ENCODE measurements around the gene DAPK1. TPM values are rescaled to one million over a fixed set of nuclear protein-coding genes. Genes with fewer than 3 reads are reported as not detected.

DAPK1 gene
- polyA plus RNA-seq, 1 donor from 2014 or later = 45.0 TPM

GRCh38 chr9:87537625-87538024, 40.0 kb downstream of the DAPK1 start:
- no peaks in the 10 kb centered on the region for H3K79me2 ChIP-seq (replicated peaks; ENCODE audit: insufficient read depth, low read length)
- no peak overlapping the region for H3K4me3 ChIP-seq (ENCODE audit: low read length)
- no peaks in the 10 kb centered on the region for H3K9me3 ChIP-seq (ENCODE audit: low read length)
- no peak overlapping the region for H2AFZ ChIP-seq (ENCODE audit: low read depth, low read length)
- no peaks in the 10 kb centered on the region for H3K36me3 ChIP-seq (ENCODE audit: insufficient read depth, low read length)
- TF ChIP-seq, protein P1, sequence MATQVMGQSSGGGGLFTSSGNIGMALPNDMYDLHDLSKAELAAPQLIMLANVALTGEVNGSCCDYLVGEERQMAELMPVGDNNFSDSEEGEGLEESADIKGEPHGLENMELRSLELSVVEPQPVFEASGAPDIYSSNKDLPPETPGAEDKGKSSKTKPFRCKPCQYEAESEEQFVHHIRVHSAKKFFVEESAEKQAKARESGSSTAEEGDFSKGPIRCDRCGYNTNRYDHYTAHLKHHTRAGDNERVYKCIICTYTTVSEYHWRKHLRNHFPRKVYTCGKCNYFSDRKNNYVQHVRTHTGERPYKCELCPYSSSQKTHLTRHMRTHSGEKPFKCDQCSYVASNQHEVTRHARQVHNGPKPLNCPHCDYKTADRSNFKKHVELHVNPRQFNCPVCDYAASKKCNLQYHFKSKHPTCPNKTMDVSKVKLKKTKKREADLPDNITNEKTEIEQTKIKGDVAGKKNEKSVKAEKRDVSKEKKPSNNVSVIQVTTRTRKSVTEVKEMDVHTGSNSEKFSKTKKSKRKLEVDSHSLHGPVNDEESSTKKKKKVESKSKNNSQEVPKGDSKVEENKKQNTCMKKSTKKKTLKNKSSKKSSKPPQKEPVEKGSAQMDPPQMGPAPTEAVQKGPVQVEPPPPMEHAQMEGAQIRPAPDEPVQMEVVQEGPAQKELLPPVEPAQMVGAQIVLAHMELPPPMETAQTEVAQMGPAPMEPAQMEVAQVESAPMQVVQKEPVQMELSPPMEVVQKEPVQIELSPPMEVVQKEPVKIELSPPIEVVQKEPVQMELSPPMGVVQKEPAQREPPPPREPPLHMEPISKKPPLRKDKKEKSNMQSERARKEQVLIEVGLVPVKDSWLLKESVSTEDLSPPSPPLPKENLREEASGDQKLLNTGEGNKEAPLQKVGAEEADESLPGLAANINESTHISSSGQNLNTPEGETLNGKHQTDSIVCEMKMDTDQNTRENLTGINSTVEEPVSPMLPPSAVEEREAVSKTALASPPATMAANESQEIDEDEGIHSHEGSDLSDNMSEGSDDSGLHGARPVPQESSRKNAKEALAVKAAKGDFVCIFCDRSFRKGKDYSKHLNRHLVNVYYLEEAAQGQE (IDR thresholded peaks at IDR 0.05; ENCODE audit: borderline replicate concordance) = no peak
- TF ChIP-seq SMC3 (conservative IDR thresholded peaks at IDR 0.05; ENCODE audit: poor library complexity) (no peak), EP300 (conservative IDR thresholded peaks at IDR 0.05; ENCODE audit: poor library complexity, severe bottlenecking) (no peak), TAF1 (IDR thresholded peaks at IDR 0.05; ENCODE audit: low read depth) (no peak), EZH2 (IDR thresholded peaks at IDR 0.05; ENCODE audit: borderline replicate concordance, insufficient read depth, low read length, poor library complexity, severe bottlenecking) (no peak), POLR2AphosphoS5 (IDR thresholded peaks at IDR 0.05) (no peak), MXI1 (conservative IDR thresholded peaks at IDR 0.05; ENCODE audit: poor library complexity, severe bottlenecking) (no peak), RAD21 (conservative IDR thresholded peaks at IDR 0.05) (no peak)
- TF ChIP-seq, protein P2, sequence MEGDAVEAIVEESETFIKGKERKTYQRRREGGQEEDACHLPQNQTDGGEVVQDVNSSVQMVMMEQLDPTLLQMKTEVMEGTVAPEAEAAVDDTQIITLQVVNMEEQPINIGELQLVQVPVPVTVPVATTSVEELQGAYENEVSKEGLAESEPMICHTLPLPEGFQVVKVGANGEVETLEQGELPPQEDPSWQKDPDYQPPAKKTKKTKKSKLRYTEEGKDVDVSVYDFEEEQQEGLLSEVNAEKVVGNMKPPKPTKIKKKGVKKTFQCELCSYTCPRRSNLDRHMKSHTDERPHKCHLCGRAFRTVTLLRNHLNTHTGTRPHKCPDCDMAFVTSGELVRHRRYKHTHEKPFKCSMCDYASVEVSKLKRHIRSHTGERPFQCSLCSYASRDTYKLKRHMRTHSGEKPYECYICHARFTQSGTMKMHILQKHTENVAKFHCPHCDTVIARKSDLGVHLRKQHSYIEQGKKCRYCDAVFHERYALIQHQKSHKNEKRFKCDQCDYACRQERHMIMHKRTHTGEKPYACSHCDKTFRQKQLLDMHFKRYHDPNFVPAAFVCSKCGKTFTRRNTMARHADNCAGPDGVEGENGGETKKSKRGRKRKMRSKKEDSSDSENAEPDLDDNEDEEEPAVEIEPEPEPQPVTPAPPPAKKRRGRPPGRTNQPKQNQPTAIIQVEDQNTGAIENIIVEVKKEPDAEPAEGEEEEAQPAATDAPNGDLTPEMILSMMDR (IDR thresholded peaks at IDR 0.05; ENCODE audit: poor library complexity, severe bottlenecking) = no peak
- H3K27ac ChIP-seq (ENCODE audit: low read length) = no peak overlapping the region
- H3K4me2 ChIP-seq (ENCODE audit: low read length) = no peak overlapping the region
- no peaks in the 10 kb centered on the region for H3K9me2 ChIP-seq (ENCODE audit: insufficient read depth, low read length)
- H4K20me1 ChIP-seq (ENCODE audit: insufficient read depth) = no peaks in the 10 kb centered on the region
- H3K27me3 ChIP-seq (ENCODE audit: insufficient read depth, low read depth, low read length) = no peaks in the 10 kb centered on the region
- no peaks in the 10 kb centered on the region for H3F3A ChIP-seq (ENCODE audit: insufficient read depth, low read length, poor library complexity, severe bottlenecking)
- no peak overlapping the region for H3K9ac ChIP-seq (ENCODE audit: low read length)

GRCh38 chr9:87540444-87541105, 42.9 kb downstream of the DAPK1 start:
- no peak overlapping the region for H2AFZ ChIP-seq (ENCODE audit: low read depth, low read length)
- H3K79me2 ChIP-seq (replicated peaks; ENCODE audit: insufficient read depth, low read length) = no peaks in the 10 kb centered on the region
- TF ChIP-seq EP300 (conservative IDR thresholded peaks at IDR 0.05; ENCODE audit: poor library complexity, severe bottlenecking) = no peak
- TF ChIP-seq, protein P2 (IDR thresholded peaks at IDR 0.05; ENCODE audit: poor library complexity, severe bottlenecking) = no peak
- TF ChIP-seq RAD21 (conservative IDR thresholded peaks at IDR 0.05) = no peak
- TF ChIP-seq MXI1 (conservative IDR thresholded peaks at IDR 0.05; ENCODE audit: poor library complexity, severe bottlenecking) = no peak
- TF ChIP-seq POLR2AphosphoS5 (IDR thresholded peaks at IDR 0.05) = no peak
- no peak for TF ChIP-seq TAF1 (IDR thresholded peaks at IDR 0.05; ENCODE audit: low read depth)
- H3K27me3 ChIP-seq (ENCODE audit: insufficient read depth, low read depth, low read length) = no peaks in the 10 kb centered on the region
- no peaks in the 10 kb centered on the region for H4K20me1 ChIP-seq (ENCODE audit: insufficient read depth)
- no peaks in the 10 kb centered on the region for H3K9me3 ChIP-seq (ENCODE audit: low read length)
- H3K4me2 ChIP-seq (ENCODE audit: low read length) = no peak overlapping the region
- H3K27ac ChIP-seq (ENCODE audit: low read length) = no peak overlapping the region
- no peaks in the 10 kb centered on the region for H3K9me2 ChIP-seq (ENCODE audit: insufficient read depth, low read length)
- no peaks in the 10 kb centered on the region for H3F3A ChIP-seq (ENCODE audit: insufficient read depth, low read length, poor library complexity, severe bottlenecking)
- H3K36me3 ChIP-seq (ENCODE audit: insufficient read depth, low read length) = no peaks in the 10 kb centered on the region
- H3K4me3 ChIP-seq (ENCODE audit: low read length) = no peak overlapping the region
- no peak overlapping the region for H3K9ac ChIP-seq (ENCODE audit: low read length)
